NCI-H2029 (cell line): ENCODE results near the gene PRR29.

ENCODE experiments used
- DNase-seq: peaks from one replicate; lab custom pipeline; 2025; lab: John Stamatoyannopoulos, UW

The PRR29 gene

DNA sequence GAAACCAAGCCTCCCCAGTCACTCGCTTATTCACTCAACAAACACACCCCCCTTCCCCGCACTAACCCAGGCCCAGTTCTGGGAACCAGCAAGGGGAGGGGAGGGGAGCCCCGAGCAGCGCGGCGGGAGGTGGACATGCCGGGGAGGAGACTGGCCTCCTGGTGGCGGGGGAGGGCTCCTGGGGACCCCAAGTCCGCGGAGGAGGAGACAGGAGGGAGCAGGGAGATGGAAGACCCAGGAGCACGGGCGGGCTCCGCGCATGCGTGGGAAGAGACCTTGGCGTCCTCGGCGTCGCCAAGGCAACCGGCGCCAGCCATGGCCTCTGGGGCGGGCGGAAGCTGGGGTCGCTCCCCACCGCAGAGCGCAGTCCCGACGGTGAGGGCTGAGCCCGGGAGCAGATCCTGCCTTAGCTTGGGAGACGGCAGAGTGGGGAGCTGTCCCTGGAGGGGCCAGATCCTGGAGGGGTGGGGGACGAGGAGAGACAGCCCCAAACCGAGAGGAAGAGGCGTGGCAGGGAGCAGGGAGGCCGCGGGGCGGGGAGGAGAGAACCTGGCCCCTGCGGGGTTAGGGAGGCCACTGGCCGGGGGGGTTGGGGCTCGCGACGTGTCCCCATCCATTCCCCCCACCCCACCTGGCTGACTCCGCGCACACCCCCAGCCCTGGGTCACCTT lies at the start of gene PRR29:
Gene PRR29 (plus strand): TSS at position 302 of the 671 bp plus-strand sequence. CDS start 14 bp downstream, at position 316.
- peak; percentile 54 for DNase-seq

DNA sequence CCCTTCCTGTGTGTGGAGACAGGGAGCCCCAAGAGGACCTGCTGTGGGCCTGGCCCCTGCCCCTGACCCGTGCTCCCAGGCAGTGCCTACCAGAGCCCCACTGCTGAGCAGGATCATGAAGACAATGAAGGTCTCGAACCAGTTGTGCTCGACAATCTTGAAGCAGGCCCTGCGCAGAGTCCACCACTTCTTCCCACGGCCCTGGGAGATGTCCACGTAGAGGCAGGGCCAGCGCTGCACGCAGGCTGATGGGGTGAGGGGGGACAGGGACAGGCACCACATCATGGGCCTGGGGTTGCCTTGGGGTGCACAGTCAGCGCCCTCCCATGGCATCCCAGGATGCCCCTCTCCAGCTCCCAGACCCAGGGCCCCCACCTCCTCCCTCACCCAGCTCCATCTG lies 49.6 kb upstream of the PRR29 start:
- no peak for DNase-seq

DNA sequence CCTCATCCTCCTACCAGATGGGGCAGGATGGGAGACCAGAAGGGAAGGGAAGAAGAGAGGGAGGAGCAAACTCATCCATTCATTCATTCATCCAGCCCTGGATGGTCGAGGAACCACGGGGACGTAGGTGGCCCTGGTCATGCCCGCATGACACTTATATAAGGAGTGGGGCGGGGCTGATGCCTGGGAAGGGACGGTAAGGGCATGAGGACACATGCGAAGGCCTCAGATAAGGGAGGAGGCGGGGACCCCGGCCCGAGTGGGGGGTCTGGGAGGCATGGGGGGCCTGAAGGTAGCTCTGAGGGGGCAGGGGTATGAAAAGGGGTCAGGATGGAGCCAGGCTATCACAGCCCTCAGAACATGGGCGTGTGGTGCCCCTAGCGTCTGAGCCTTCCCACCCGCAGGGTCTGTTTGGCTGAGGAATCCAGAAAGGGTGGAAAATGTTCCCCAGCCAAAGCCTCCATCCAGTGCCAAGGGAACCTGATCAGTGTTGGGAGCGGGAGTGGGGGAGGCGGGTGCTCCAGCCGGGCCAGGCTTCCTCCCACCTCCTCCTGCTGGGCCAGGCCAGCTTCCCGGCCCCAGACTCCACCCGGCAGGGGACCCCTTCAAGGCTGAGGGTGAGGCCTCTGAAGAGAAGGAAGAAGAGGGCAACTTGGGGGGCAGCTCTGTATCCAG lies 48.4 kb upstream of the PRR29 start:
- DNase-seq: no peak

DNA sequence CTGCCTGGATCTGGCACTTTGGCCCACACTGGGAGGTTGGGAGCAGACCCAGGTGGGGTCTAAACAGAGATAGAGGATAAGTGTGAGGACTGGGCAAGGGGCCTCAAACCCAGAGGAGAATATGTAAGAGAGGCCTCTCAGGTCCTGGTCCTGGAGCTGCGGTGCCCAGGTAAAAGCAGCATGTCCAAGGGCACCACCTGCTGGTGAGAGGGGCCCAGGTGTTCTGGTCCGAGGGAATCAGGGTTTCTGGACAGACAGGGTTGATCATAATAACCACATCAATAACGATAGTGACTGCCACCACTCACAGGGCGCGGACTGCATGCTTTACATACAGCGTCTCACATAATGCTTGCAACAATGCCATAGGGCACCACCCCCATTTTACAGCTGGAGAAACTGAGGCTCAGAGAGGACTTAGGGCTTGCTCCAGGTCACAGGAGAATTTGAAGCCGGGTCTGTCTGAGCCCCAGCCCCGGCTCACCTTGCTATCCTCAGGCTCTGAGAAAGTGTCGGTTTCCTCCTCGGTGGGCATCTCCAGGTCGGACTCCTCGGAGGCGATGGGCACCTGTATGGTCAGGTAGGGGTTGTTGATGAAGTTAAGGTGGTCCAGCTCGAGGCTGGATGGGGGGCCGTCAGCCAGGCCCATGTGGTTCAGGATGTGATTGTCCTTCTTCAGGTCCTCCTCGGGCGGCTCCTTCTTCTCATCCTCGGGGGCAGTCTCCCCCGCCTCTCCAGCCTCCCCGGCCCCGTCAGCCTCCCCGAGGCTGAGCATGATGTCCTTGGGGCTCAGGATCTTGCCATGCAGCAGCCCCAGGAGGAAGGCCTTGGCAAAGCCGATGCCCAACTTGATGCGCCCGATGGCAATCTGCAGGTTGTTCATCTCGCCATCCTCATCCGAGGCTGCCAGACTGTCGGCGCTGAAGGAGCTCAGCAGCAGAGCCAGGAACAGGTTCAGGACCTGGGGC lies 46.9 kb upstream of the PRR29 start:
- DNase-seq: no peak

DNA sequence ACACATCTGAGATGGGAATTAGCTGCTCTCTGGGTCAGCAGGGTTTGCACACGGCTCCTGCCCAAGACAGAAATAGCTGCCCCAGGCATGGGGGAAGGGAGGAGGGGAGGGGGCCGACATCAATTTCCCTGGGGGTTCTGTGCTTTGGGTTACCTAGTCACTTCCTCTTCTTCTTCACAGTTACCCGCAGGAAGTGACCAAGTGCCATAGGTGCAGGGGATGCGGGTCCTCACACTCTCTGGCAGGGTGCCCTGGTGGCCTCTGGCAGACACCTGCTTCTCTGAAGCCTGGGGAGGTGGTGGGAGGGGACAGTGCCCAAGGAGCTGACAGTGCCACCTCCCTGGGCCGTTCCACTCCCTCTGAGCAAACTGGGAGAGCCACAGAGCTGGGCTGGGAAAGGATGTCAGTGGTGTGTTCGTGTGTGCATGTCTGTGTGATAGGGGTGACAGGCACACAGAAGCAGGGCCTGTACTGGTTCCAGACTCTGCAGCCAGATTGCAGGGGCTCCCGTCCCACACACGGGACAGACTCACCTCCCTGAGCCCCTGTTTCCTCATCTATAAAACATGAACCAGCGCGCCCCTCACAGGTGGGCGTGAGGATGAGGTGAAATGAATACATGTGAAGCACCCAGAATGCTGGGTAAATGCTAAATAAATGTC lies 43.6 kb upstream of the PRR29 start:
- peak; percentile 53 for DNase-seq

DNA sequence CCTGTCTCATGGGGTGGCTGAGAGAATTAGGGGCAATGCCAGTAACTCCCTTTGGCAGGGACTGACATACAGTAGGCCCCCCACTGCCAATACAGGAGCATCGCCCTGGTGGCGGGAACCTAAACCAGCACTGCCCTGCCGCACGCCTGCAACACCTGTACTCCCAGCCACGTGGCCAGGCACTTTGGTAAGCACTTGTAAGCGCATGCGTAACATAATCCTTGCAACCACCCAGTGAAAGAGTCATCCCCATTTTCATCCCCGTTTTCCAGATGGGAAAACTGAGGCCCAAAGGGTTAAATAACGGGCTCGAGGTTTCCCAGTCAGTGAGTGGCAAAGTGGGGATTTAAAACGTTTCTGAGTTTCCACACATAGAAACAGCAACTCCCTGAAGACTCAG lies 42.9 kb upstream of the PRR29 start:
- no peak for DNase-seq

DNA sequence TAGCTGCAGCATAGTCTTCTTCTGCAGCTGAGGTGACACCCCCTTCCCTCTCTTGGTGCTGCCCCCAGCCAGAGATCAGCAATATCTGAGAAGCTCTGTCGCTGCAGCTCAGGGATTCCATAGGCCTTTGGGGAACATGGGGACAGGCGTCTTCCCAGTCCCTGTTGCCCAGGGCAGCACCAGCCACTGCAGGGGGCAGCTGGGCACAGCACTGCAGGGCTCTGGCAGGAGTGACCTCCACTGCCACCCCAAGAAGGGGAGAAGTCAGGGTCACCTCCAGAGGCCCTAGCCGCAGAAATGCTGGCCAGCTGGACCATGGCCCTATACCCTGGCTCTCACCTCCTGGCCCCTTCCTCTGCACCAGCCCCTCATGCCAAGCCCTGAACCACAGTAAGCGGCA lies 42.4 kb upstream of the PRR29 start:
- no peak for DNase-seq

DNA sequence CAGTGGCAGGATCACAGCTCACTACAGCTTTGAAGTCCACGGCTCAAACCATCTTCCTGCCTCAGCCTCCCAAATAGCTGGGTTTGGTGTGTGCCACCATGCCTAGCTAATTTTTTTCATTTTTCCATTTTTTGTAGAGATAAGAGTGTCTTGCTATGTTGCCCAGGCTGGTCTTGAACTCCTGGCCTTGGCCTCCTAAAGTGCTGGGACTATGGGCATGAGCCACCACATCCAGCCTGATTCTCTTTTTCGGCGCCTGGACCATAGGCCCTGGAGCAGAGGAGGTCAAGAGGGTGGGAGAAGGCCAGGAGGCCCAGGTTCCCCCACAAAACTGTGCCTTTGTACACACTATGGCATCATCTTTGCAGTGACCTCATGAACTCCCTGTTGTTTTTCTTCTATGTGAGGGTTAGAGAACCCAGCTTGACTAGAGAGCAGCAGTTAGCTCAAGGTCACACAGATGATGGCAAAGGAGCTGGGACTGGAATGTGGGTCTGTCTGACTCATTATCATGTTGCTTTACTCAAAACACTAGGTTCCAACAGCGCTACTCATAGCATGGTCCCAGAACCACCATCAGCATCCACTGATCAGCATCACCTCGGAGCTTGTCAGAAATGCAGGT lies 41.7 kb upstream of the PRR29 start:
- no peak for DNase-seq

DNA sequence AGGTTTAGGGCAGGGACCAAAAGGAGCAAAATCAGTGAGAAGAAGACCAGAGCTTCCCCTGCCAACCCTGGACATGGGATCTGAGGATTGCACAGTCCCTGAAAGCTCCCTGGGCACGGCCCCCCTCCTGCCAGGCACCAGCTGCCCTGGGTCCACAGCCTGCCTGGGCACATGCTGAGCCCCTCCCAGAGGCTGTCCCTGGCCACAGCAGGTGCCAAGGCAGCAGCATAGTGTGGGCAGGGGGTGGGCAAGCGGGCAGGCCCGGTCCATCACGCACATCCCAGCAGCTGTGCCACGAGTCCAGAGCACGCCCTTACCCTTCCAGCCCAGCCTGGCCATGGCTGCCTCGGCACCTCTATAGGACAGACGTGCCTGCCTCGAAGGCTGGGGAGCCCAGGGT lies 38.1 kb upstream of the PRR29 start:
- no peak for DNase-seq

DNA sequence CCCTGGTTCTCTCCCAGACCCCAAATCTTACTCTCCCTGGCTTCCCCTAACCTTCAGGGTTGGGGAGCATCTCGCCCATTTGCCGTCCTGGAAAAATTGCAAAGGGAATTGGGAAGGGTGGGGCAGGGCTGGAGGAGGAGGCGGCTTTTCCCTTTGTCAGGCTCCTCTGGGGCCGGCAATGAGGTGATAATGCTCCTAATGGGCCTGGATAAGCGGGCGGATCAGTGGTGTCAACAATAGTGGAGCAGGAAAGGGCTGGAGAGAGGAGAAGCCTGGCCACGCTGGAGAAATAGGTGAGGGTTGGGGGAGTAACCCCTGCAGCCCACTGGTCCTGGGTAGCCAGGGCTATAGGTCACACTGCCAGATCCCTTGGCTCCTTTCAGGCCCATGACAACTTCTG lies 37.7 kb upstream of the PRR29 start:
- DNase-seq: no peak

DNA sequence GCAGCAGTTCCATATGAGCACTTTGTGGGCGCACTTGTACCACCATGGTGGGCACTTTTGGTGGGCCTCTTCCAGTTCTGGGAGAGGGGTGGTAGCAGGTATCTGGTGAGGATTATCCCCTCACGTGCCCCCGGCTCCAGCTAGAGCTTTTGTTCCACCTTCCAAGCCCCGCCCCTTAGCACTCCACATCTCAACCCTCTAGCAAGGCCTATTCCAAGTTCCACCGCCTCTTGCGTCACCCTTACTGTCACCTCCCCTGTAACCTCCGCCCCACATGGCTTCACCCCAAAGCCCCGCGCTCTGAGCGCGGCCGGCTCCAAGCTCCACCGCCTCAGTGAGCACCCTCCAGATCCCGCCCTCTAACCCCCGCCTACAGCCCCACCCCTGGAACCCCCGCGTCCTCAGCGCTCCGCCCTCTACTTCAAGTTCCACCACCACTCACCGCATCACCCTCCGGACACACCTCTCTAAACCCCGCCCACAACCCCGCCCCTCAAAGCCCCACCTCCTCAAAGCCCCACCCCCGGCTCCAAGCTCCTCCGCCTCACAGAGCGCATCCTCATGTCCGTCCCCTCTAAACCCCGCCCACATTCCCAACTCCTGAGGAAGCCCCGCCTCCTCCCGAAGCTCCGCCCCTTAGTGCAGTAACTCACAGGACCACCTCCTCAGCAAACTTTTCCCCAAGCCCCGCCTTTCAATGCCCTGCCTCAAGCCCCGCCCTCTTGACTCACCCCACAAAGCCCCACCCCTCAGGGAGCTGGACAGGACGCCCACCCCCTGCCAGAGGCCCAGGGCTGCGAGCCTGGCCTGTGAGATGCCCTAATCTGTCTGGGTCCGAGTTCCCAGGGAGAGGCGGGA lies 36.6 kb upstream of the PRR29 start:
- DNase-seq: peak; percentile 73

DNA sequence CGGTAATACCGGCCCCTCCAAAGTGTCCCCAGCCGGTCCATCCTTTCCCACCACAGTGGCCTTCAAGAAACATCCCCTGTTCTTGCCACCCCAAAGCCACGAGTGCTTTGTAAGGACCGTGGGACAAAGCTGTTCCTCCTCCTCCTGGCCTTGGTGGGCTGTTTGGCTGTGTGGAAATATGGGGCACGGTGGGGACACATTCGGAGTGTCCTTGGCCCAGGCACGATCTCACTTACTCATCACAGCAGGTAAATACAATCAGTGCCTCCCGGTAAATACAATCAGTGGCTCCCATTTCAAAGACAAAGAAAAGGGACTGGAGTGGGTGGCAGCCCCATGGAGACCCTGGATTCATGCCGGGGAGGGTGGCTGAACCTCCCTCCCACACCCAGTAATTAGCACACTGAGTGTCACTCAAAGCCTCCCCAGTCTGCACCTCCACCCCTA lies 35.8 kb upstream of the PRR29 start:
- DNase-seq: no peak

DNA sequence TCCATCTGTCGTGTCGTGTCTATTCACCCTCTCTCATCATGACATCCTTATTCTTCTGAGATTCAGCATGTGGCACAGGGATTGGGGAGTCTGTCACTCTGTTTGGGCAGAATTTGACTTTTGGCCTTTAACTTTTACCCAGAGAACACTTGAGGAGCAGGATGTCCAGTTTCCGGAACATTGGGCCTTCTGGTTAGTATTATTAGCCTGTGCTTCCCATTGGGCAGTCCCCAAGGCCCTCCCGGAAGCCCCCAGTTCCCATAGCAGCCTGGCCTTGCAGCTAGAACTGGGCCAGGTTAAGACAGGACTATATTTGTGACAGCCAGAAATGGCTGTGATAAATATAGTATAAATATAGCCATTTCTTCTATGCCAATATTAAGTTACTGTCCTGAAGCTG lies 35.0 kb upstream of the PRR29 start:
- no peak for DNase-seq

DNA sequence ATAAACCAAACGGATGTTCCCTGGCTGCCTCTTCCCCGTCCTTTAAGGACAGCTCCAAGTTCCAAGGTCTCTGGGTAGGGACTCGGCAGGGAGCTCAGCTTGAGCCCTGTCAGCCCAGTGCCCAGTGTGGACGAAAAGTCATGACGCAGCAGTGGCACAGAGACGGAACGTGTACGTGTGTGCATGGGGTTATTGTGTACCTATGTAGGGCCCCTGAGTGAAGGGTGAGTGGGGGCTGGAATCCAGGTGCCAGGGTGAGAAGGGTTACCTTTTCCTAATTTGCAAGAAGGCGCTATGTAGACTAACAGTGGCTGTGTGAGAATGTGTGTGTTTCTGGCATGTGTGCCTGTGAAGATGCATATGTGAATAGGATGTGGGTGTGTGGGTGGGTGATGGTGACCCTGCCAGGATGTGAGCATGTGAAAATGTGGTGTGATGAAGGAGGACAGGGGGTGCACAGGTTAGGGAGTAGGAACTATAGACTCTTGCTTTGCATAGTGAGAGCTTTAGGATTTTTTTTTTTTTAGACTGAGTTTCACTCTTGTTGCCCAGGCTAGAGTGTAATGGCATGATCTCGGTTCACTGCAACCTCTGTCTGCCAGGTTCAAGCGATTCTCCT lies 31.4 kb upstream of the PRR29 start:
- no peak for DNase-seq

DNA sequence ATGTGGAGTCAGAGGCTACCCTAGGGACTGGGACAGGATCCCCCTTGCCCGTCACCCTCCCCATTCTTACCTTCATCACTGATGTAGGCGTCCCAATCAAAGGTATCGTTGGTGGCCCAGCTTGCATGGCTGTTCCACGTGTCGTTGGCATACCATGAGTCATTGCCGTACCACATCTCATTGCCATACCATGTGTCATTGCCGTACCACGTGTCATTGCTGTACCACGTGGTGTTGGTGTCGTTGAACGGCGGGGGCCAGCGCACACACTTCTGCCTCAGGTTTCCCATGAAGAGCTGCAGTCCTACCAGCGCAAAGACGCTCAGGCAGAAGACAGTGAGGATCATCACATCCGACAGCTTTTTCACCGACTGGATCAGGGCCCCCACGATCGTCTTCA lies 30.2 kb upstream of the PRR29 start:
- DNase-seq: no peak

DNA sequence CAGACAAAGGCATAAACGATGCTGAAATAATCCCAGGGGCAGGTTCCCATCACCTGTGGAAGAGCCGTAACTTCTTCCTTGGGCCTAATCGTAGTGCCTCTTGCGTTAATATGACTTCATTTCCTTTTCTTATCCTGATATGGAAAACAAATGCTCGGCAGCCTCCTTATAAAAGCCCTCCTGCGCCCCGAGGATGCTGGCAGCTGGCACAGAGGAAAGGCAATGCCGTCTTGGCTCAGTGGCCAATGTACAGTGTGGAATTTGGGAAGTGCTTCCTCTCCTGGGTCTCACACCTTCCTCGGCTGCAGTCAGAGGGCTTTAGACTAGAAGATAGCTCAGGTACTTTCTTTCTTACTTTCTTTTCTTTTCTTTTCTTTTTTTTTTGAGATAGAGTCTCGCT lies 28.9 kb upstream of the PRR29 start:
- DNase-seq: no peak

DNA sequence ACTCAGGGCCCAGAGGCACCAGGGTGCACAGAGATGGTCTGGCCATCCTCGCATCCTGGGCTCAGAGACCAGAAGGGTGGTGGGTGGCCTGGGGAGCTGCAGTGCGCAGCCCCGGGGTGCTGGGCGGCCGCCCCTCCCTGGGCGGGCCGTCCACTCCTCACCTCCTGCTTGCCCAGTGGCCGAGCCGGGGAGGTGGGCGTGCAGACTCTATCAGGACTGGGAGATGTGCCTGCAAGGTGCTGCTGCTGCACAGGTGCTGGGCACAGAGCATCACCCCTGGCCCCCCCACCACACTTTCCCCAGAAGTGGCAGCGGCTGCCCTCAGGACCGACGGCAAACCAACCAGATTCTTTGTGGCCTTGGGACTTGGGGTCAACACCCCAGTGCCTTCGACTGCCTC lies 25.4 kb upstream of the PRR29 start, which contains the start of gene SCN4A:
Gene SCN4A (minus strand): TSS at position 123 of the 400 bp plus-strand sequence. CDS start 77 bp downstream, at position 46.
- no peak for DNase-seq

DNA sequence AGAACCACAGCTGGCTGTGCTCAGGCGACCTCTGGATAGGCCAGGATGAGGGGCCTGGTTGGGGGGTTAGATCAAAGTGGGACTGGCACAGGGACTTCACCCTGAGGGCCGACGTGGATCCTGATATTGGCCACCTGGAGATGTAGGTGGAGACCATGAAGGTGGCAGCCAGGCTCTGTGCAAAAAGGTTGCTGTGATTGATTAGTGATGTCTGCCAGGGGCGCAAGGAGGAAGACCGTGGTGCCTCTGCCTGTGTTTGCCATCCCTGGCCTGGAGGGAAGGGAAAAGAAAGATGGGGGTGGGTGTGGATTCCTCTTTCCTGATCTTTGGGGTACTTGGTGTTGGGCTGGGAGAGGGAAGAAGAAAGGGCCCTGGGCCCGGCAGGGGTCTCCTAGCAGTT lies 24.9 kb upstream of the PRR29 start:
- no peak for DNase-seq

DNA sequence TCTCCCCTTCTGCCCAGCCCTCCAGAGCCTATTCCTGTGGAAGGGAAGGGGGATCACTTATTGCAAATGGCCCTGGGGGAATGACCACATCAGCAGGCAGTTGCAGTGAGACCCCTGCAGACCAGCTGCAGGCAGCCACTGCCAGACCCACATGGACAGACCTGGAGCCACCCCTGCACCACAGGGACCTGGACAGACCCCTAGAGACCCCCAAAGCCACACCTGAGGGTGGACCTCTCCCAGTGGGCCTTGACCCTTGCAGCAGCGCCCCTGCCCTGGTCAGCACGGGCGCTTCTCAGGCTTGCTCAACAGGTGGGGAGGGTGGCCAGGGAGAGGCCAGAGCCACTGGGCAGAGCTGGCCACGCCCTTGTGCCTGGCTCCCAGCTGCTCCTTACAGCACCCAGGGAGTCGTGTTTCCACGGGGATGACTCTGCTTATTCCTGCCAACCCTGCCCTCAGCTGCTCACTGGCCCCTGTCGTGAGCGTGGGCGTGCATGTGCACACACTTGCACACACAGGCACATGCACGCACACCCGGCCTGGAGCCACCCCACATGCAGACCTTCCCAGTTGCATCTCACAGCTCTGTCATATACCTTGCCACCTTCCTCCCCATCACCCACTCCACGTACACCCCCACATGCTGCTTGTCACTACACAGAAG lies 24.1 kb upstream of the PRR29 start:
- DNase-seq: peak; percentile 45
